Nucleus accumbens (tissue), 56 donors: Measurements from ENCODE around the gene XPC.

Experiments used
- DNase-seq, 56 donors: peaks; one replicate each; lab custom pipeline; 2025; lab: John Stamatoyannopoulos, UW

Gene XPC

GRCh38 chr3:14138109-14138877 is 40.1 kb downstream of the XPC start:
- peak in 1 of 56 donors; percentile 13 for DNase-seq

- no peak for DNase-seq
Measured at GRCh38 chr3:14137445-14137844, 41.0 kb downstream of the XPC start.

GRCh38 chr3:14137004-14137403 is 41.4 kb downstream of the XPC start:
- DNase-seq, result no peak

DNA sequence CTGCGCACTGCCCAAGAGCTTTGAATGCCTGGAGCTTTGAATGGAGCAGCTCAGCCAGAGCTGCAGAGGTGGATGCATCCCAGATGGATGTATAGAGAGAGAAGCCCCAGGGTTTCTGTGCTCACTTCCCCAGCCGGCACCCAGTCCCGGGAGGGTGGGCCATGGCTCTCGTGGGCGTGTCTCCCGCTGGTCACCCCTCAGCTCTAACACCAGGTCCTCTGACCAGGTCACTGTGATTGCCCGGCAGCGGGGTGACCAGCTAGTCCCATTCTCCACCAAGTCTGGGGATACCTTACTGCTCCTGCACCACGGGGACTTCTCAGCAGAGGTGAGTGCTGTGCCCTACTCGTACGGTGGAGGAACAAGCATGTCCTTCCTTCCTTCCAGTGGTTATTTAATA is 42.8 kb downstream of the XPC start:
- DNase-seq, result no peak

DNA sequence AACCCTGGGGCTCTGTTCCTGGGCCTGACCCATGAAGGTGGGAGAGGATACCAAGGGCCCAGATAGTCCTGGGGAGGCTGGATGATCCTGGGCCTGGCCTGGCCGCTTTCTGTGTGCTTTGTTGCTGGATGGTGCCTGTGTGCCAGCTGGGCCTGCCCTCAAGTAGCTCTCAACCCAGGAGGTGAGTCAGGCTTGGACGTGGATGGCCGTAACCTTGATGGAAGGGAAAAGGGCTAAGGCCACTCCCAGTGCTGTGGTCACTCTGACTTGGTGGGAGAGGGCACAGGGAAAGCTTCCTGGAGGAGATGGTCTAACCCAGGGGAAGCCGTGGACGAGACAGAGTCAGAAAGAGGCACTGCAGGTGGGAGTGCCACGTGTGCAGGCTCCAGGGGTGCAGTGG is 44.1 kb downstream of the XPC start:
- no peak for DNase-seq

DNA sequence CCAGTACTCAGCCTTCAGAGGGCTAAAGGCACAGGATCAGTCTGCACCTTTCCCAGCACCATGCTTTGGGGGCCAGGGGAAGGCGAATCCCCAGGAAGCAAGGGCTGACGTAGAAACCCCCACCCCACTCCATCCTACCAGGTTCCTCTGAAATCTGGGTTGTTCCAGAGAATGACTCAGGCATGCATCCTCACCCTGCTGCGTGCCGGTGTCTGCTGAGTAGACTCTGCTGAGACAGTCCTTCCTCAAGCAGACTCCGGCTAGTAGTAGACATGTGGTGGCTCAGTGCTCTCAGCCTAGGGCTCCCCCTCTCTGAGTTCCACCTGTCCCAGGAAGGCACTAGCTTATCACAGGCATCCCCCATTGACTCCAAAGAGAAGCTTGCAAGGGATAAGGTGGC is 44.5 kb downstream of the XPC start:
- DNase-seq, result peak in 8 of 56 donors; percentile 17 to 52 (median 30)

GRCh38 chr3:14133188-14133800 is 45.1 kb downstream of the XPC start:
- no peak for DNase-seq

DNA sequence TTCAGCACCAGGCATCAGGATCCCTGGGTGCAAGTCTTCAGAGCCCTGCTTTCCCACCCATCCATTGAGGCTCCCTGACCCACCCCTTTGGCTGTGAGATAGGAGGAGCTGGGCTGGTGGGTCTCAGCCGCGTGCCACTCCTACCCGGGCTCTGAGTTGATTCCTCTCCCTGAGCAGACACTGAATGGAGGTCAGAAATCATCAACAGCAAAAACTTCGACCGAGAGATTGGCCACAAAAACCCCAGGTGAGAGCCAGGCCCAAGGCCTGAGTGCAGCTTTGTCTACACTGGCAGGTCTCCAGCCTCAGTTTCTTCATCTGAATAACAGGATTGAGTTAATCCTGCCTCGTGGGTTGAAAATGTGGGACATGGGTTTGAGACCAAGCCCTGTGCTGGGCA is 45.7 kb downstream of the XPC start:
- no peak for DNase-seq

DNA sequence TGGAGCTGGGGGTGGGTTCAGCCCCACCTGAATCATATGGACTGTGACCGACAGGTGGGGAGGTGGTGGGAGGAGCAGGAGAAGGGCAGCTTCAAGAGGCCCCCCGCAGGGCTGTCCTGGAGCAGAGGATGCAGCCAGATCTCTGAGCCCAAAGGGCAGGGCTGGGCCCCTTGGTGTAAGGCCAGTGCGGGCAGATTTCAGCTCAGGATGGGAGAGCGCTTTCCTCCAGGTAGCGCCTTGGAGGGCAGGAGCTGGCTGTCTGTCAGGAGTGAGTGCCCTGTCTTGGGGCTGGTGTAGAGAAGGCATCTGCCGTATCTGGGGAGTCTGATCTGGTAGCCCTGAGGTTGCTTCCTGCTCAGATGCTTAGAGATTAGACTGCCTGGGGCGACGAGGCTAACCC is 46.3 kb downstream of the XPC start:
- DNase-seq, result no peak

DNA sequence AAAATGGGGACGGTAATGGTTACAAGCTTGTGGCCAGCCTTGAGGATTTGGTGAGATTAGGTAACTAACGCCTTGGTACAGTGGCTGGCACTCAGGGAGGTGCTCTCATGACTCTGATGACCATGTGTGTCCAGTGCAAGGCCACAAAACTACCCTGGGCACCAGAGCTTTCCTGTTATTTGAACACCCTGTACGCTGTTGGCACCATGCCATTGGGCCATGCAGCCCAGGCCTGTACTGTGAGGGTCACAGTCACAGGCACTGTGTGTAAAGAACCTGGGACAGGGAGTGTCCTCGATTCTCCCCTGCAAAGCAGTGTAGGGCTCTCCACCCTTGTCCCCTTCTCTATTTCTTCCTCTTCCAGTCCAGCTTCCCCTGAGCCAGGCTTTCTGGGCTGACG is 47.3 kb downstream of the XPC start:
- no peak for DNase-seq

GRCh38 chr3:14130707-14131106 is 47.7 kb downstream of the XPC start:
- no peak for DNase-seq

DNA sequence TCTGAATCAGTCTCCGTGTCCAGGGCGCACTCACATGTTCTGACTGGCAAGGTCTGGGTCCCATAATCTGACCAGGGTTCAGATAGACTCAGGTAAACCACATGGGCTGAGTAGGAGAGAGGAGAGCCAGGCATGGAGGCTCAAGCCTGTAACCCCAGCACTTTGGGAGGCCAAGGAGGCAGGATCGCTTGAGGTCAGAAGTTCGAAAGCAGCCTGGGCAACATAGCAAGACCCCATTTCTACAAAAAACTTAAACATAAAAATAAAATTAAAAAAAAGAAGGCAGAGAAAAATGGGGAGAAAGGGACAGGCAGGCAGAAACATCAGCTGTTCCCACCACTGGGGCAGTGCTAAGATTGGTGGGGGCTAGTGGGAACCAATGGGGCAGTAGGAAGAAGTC is 48.2 kb downstream of the XPC start:
- no peak for DNase-seq

DNA sequence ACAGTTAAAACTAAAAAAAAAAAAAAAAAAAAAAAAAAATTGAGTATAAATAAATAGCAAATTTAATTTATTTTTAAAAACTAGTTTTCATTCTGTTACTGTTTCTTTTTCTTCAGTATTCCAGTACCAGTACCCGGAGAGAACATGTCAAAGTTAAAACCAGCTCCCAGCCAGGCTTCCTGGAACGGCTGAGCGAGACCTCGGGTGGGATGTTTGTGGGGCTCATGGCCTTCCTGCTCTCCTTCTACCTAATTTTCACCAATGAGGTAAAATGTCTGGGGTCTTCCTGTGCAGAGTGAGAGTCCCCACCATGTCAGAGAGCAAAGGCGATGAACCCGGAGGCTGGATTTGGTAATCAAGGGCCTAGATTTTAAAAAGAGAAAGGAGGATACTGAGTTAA is 49.1 kb downstream of the XPC start:
- no peak for DNase-seq

DNA sequence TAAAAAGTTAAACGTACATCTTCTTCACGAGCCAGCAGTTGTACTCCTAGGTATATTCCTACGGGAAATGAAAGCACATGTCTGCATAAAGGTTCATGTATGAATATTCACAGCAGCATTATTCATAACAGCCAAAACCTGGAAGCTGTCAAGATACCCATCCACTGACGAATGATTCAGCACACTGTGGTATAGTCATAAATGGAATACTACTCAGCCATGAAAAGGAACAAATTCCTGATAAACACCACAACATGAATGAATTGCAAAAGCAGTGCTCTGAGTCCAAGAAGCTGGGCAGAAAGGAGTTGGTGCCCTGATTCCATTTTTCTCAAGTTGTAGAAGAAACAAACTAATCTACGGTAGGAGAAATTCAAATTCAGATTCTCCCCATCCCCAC is 49.7 kb downstream of the XPC start:
- no peak for DNase-seq

GRCh38 chr3:14127516-14128161 is 50.8 kb downstream of the XPC start:
- DNase-seq, result no peak

GRCh38 chr3:14126887-14127505 is 51.4 kb downstream of the XPC start:
- no peak for DNase-seq

- no peak for DNase-seq
Measured at GRCh38 chr3:14126017-14126886, 52.1 kb downstream of the XPC start.

- peak in 31 of 56 donors; percentile 24 to 84 (median 63) for DNase-seq
Measured at GRCh38 chr3:14125193-14126016, 53.0 kb downstream of the XPC start.

GRCh38 chr3:14124615-14125192 is 53.7 kb downstream of the XPC start, which contains the start of the genes CHCHD4 and TMEM43:
Gene CHCHD4, minus strand, starts transcription at chr3:14124870. Its CDS starts 194 bp downstream, at chr3:14124676.
Gene TMEM43, plus strand, starts transcription at chr3:14125052. Its CDS starts 142 bp downstream, at chr3:14125194.
- peak; percentile 86 to 100 (median 98) for DNase-seq
